ENCODE measurements around the gene MLLT3. TPM values are rescaled to one million over a fixed set of nuclear protein-coding genes. Genes with fewer than 3 reads are reported as not detected.

Gene MLLT3
- total and polyA plus RNA-seq, 2 of the 8 experiments (the other 6 are each of a cell fraction or from before 2014, with no cell fraction given) = 5.9 to 9.6 TPM

GRCh38 chr9:20317701-20318100, 304.6 kb downstream of the MLLT3 start (continued):
- no peak for TF ChIP-seq CHD7 (IDR thresholded peaks at IDR 0.05; ENCODE audit: insufficient replicate concordance, low read length)
- no peak for TF ChIP-seq KDM5A (IDR thresholded peaks at IDR 0.05; ENCODE audit: low read length)
- TF ChIP-seq RNF2 (IDR thresholded peaks at IDR 0.05; ENCODE audit: borderline replicate concordance, low read depth, low read length, missing control alignments, poor library complexity, severe bottlenecking) = no peak
- no peak for TF ChIP-seq CHD2 (IDR thresholded peaks at IDR 0.05; ENCODE audit: low read length)
- TF ChIP-seq PHF8 (conservative IDR thresholded peaks at IDR 0.05; ENCODE audit: low read depth, low read length) = no peak
- TF ChIP-seq TEAD4 (IDR thresholded peaks at IDR 0.05; ENCODE audit: low read depth, low read length) = no peak
- TF ChIP-seq FOSL1 (IDR thresholded peaks at IDR 0.05; ENCODE audit: insufficient read depth, low read depth, low read length) = no peak

All from H1 (cell line).